Endothelial cell (in vitro differentiated cells): ENCODE measurements around the gene FAHD2A. TPM values are rescaled to one million over a fixed set of nuclear protein-coding genes. Genes with fewer than 3 reads are reported as not detected.

Experiments
- DNase-seq: peaks from one replicate; pipeline ENCODE4 v3.0.0; 2021; ENCODE audit warnings: low spot score
- H3K27ac Mint-ChIP-seq: one replicate; pipeline ENCODE4 v1.8.0; 2021; ENCODE audit warnings: mixed read lengths, inconsistent platforms; ENCODE audit not compliant: unreplicated experiment
- H3K27me3 Mint-ChIP-seq: one replicate; pipeline ENCODE4 v1.8.0; 2021; ENCODE audit warnings: mild to moderate bottlenecking, moderate library complexity, mixed read lengths, inconsistent platforms; ENCODE audit not compliant: unreplicated experiment
- H3K36me3 Mint-ChIP-seq: one replicate; pipeline ENCODE4 v1.8.0; 2021; ENCODE audit warnings: mild to moderate bottlenecking, low read depth, mixed read lengths, inconsistent platforms; ENCODE audit not compliant: unreplicated experiment
- H3K4me1 Mint-ChIP-seq: one replicate; pipeline ENCODE4 v1.8.0; 2021; ENCODE audit warnings: mild to moderate bottlenecking, mixed read lengths, inconsistent platforms; ENCODE audit not compliant: unreplicated experiment
- H3K4me3 Mint-ChIP-seq: one replicate; pipeline ENCODE4 v1.8.0; 2021; ENCODE audit warnings: mild to moderate bottlenecking, mixed read lengths, inconsistent platforms; ENCODE audit not compliant: unreplicated experiment
- H3K9me3 Mint-ChIP-seq: one replicate; pipeline ENCODE4 v1.8.0; 2021; ENCODE audit warnings: mixed read lengths, inconsistent platforms; ENCODE audit not compliant: unreplicated experiment
- total RNA-seq: library from RNA; stranded (reverse); fragmentation: NEBNext Ultra II Directional; extraction: Animal tissue kit (Norgen Biotek cat#: 25700); gene quantifications from one replicate; pipeline ENCODE4 v1.2.1, GENCODE V29; 2021; ENCODE audit not compliant: unreplicated experiment
- TF ChIP-seq, protein P1 (sequence below): fragments of 200-600 bp; sonication (generic); IDR thresholded peaks from one replicate; pipeline ENCODE4 v1.5.0; 2021; ENCODE audit warnings: antibody characterized with exemption; ENCODE audit not compliant: unreplicated experiment

The FAHD2A gene
- total RNA-seq, 1 donor from 2014 or later = 34.0 TPM

DNA sequence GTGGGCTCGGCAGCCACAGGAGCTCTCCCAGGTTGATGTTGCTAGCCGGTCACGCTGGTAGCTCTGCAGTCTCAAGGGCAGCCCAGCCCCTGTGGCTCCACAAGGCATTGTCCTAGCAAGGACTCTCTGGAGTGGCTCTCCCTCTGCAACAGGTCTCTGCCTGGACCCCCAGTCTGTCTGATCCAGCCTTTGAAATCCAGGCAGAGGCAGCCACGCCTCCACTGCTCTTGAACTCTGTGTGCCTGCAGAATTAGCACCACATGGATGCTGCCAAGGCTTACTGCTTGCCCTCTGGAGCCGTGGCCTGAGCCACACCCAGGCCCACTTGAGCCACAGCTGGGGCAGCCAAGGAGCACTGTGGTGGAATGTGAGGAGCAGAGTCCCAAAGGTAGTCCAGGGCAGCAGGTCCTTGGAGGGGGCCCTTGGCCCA lies 43.0 kb upstream of the FAHD2A start:
- Mint-ChIP-seq H3K9me3 (no peaks in the 10 kb centered on the region), H3K27me3 (peaks cover 7% of the 10 kb centered on the region), H3K4me1 (no peaks in the 10 kb centered on the region), H3K27ac (no peak overlapping the region), H3K36me3 (no peaks in the 10 kb centered on the region), H3K4me3 (no peak overlapping the region)
- no peak for DNase-seq
- TF ChIP-seq, protein P1, sequence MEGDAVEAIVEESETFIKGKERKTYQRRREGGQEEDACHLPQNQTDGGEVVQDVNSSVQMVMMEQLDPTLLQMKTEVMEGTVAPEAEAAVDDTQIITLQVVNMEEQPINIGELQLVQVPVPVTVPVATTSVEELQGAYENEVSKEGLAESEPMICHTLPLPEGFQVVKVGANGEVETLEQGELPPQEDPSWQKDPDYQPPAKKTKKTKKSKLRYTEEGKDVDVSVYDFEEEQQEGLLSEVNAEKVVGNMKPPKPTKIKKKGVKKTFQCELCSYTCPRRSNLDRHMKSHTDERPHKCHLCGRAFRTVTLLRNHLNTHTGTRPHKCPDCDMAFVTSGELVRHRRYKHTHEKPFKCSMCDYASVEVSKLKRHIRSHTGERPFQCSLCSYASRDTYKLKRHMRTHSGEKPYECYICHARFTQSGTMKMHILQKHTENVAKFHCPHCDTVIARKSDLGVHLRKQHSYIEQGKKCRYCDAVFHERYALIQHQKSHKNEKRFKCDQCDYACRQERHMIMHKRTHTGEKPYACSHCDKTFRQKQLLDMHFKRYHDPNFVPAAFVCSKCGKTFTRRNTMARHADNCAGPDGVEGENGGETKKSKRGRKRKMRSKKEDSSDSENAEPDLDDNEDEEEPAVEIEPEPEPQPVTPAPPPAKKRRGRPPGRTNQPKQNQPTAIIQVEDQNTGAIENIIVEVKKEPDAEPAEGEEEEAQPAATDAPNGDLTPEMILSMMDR = no peak

DNA sequence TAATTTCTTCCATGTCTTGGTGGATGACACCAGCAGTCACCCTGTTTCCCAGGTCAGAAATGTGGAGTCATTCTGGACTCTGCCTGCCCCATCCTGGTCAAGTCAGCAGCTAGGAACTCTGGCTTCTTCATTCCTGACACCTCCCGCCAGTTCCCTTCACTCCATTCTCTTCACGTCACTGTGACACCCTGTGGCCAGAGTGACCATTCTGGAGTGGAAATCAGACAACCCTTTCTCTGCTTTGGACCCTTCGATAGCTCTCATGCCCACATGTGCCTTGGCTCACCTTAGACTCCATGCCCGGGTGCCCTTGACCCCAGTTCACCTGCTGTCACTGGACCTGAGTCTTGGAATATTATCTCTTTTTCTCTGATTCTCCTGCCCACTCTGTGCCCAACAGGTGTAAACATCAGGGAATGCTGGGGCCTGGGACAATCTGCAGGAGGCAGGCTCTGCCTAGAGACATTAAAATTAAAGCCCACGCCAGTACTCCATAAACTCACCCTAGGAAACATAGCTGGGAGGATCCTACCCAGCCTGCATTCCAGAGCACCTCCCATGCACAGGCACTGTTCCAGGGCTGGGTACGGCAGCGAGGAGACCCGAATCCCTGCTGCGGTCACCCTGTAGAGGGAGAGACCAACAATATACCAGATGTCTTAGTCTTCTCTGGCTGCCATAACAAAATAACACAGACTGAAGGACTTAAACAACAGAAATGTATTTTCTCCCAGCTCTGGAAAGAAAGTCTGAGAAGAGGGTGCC lies 41.1 kb upstream of the FAHD2A start:
- TF ChIP-seq, protein P1 = no peak
- Mint-ChIP-seq H3K4me1 (no peaks in the 10 kb centered on the region), H3K36me3 (no peaks in the 10 kb centered on the region), H3K27me3 (peaks cover 7% of the 10 kb centered on the region), H3K9me3 (no peaks in the 10 kb centered on the region), H3K27ac (no peak overlapping the region), H3K4me3 (no peak overlapping the region)
- no peak for DNase-seq

- Mint-ChIP-seq H3K27ac (no peak overlapping the region), H3K9me3 (no peaks in the 10 kb centered on the region), H3K36me3 (no peaks in the 10 kb centered on the region), H3K27me3 (peaks cover 5% of the 10 kb centered on the region), H3K4me3 (no peak overlapping the region), H3K4me1 (no peaks in the 10 kb centered on the region)
- TF ChIP-seq, protein P1 = no peak
- DNase-seq = no peak
Observed at GRCh38 chr2:95362486-95362885, 40.0 kb upstream of the FAHD2A start.

- TF ChIP-seq, protein P1 = no peak
- H3K27ac Mint-ChIP-seq = no peak overlapping the region
- no peaks in the 10 kb centered on the region for H3K9me3 Mint-ChIP-seq
- H3K27me3 Mint-ChIP-seq = peaks cover 2% of the 10 kb centered on the region
- H3K36me3 Mint-ChIP-seq = no peaks in the 10 kb centered on the region
- DNase-seq = no peak
- H3K4me1 Mint-ChIP-seq = no peaks in the 10 kb centered on the region
- H3K4me3 Mint-ChIP-seq = no peak overlapping the region
Observed at GRCh38 chr2:95366514-95366913, 36.0 kb upstream of the FAHD2A start.

DNA sequence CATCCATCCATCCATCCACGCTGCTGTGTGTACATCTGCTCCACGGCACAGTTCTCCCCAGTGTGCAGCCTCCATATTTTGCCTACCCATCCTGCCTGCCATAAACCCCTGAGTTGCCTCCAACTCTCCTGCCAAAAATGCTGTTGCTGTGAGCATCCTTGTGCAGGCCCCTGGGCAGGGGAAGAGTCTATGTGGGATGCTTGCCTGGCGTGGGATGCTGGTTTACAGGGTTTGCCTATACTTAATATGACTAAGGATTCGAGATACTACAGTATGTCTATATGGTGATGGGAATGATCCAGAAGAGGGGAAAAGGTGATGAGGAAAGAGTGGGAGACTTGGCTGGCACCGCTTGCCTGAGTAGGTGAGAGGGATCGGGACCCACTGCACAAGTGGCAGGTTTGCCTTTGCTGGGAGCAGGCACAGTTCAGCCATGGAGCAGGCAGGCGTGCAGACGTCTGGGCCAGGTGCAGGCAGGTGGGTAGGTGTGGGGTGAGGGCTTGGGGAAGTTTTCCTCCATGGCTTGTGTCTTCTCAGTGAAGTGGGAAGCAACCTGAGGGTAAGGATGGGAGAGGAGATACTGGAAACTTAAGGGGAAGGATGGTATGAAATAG lies 30.2 kb upstream of the FAHD2A start:
- no peak for DNase-seq
- Mint-ChIP-seq H3K4me1 (no peaks in the 10 kb centered on the region), H3K27me3 (peaks cover 2% of the 10 kb centered on the region), H3K4me3 (no peak overlapping the region), H3K9me3 (no peaks in the 10 kb centered on the region), H3K27ac (no peak overlapping the region), H3K36me3 (no peaks in the 10 kb centered on the region)
- TF ChIP-seq, protein P1 = no peak
